Keratinocyte (primary cell): ENCODE measurements around the gene EVI5L. TPM values are rescaled to one million over a fixed set of nuclear protein-coding genes. Genes with fewer than 3 reads are reported as not detected.

ENCODE experiments used
- DNase-seq: peaks from one replicate; pipeline ENCODE4 v3.0.0-alpha.2; 2011; ENCODE audit warnings: low read depth, missing footprints, low spot score
- FAIRE-seq: peaks from 2 replicates; lab custom pipeline; 2011; peaks lifted over from hg19 to GRCh38; lab: Jason Lieb, UNC
- H2AFZ ChIP-seq: 2 replicates; pipeline ENCODE4 v1.6.0; 2012; ENCODE audit warnings: low read length, control low read depth, inconsistent platforms; ENCODE audit not compliant: control insufficient read depth
- H3K27ac ChIP-seq: 2 replicates; pipeline ENCODE4 v1.5.1; 2011; ENCODE audit warnings: low read length; ENCODE audit not compliant: control insufficient read depth, insufficient read depth
- H3K27me3 ChIP-seq: 3 replicates; pipeline ENCODE4 v1.6.0; 2011; ENCODE audit warnings: low read length; ENCODE audit not compliant: control insufficient read depth, insufficient read depth; ENCODE audit errors: extremely low read depth
- H3K36me3 ChIP-seq, 2 experiments: 2 replicates in 1 of 2; 3 replicates in 1 of 2; pipeline ENCODE4 v1.5.1; 2011; ENCODE audit warnings: low read length in 2 of 2, mild to moderate bottlenecking in 1 of 2; ENCODE audit not compliant: control insufficient read depth in 2 of 2, insufficient read depth in 2 of 2; ENCODE audit errors: extremely low read depth in 1 of 2
- H3K4me1 ChIP-seq: 3 replicates; pipeline ENCODE4 v1.5.1; 2011; ENCODE audit warnings: low read length; ENCODE audit not compliant: control insufficient read depth, insufficient read depth; ENCODE audit errors: extremely low read depth
- H3K4me2 ChIP-seq: 3 replicates; pipeline ENCODE4 v1.6.0; 2011; ENCODE audit warnings: low read depth, low read length; ENCODE audit not compliant: control insufficient read depth, insufficient read depth; ENCODE audit errors: extremely low read depth
- H3K4me3 ChIP-seq, 3 experiments: fragments of 200-600 bp in 1 of 3; sonication (generic) in 1 of 3; 2 replicates in 2 of 3; 3 replicates in 1 of 3; pipeline ENCODE4 v1.5.1; 2011 to 2016; ENCODE audit warnings: low read length in 3 of 3, mild to moderate bottlenecking in 3 of 3, control low read depth in 2 of 3, inconsistent platforms in 1 of 3, low read depth in 1 of 3, mixed read lengths in 1 of 3, mixed run types in 1 of 3, moderate library complexity in 1 of 3; ENCODE audit not compliant: control insufficient read depth in 2 of 3, insufficient read depth in 2 of 3; ENCODE audit errors: extremely low read depth in 1 of 3
- H3K79me2 ChIP-seq: 2 replicates; pipeline ENCODE4 v1.6.0; 2012; ENCODE audit warnings: low read length; ENCODE audit not compliant: control insufficient read depth, insufficient read depth
- H3K9ac ChIP-seq: 3 replicates; pipeline ENCODE4 v1.6.0; 2011; ENCODE audit warnings: low read length; ENCODE audit not compliant: control insufficient read depth, insufficient read depth; ENCODE audit errors: extremely low read depth
- H3K9me1 ChIP-seq: 3 replicates; pipeline ENCODE4 v1.6.0; 2011; ENCODE audit warnings: low read length; ENCODE audit not compliant: control insufficient read depth, insufficient read depth; ENCODE audit errors: extremely low read depth
- H3K9me3 ChIP-seq: 2 replicates; pipeline ENCODE4 v1.5.1; 2012; ENCODE audit warnings: low read depth, low read length; ENCODE audit not compliant: control insufficient read depth
- H4K20me1 ChIP-seq: 3 replicates; pipeline ENCODE4 v1.6.0; 2011; ENCODE audit warnings: low read length; ENCODE audit not compliant: control insufficient read depth, insufficient read depth; ENCODE audit errors: extremely low read depth
- EZH2 ChIP-seq: IDR thresholded peaks from one replicate; pipeline ENCODE4 v1.6.1; 2012; ENCODE audit warnings: inconsistent platforms, mild to moderate bottlenecking, low read length, moderate library complexity
- dilution Hi-C: fragments of 300-500 bp; cut with MboI; formaldehyde crosslinking; loops from one replicate; pipeline ENCODE4 v1.7.0; 2020; ENCODE audit warnings: low sequenced_read_pairs; ENCODE audit not compliant: extremely low pct_ligation_motif_present
- polyA plus RNA-seq, 5 experiments: library from polyadenylated mRNA; depleted of rRNA in 3 of 5; stranded (reverse) in 3 of 5; stranded (forward) in 1 of 5; unstranded in 1 of 5; fragments of >200 nt; gene quantifications; 1 replicate in 1 of 5; 2 replicates in 3 of 5; 3 replicates in 1 of 5; pipeline versions ENCODE4 v1.2.1 to v1.2.3, GENCODE V29; 2011 to 2012; ENCODE audit warnings: missing spikeins in 2 of 5, low read depth in 1 of 5, low replicate concordance in 1 of 5
- TF ChIP-seq, protein P1 (sequence below), 3 experiments: IDR thresholded peaks in 1 of 3; conservative IDR thresholded peaks in 1 of 3; optimal IDR thresholded peaks in 1 of 3; 2 replicates in 2 of 3; 3 replicates in 1 of 3; pipeline versions ENCODE3 to v1.5.1; 2011; ENCODE audit warnings: low read length in 3 of 3, mild to moderate bottlenecking in 3 of 3, moderate library complexity in 2 of 3, control low read depth in 1 of 3, inconsistent platforms in 1 of 3; ENCODE audit not compliant: insufficient read depth in 2 of 3; ENCODE audit errors: extremely low read depth in 1 of 3

Gene EVI5L
- polyA plus RNA-seq, 1 donor (not counting 4 experiments of a cell fraction or from before 2014, with no cell fraction given), result 7.5 TPM

DNA sequence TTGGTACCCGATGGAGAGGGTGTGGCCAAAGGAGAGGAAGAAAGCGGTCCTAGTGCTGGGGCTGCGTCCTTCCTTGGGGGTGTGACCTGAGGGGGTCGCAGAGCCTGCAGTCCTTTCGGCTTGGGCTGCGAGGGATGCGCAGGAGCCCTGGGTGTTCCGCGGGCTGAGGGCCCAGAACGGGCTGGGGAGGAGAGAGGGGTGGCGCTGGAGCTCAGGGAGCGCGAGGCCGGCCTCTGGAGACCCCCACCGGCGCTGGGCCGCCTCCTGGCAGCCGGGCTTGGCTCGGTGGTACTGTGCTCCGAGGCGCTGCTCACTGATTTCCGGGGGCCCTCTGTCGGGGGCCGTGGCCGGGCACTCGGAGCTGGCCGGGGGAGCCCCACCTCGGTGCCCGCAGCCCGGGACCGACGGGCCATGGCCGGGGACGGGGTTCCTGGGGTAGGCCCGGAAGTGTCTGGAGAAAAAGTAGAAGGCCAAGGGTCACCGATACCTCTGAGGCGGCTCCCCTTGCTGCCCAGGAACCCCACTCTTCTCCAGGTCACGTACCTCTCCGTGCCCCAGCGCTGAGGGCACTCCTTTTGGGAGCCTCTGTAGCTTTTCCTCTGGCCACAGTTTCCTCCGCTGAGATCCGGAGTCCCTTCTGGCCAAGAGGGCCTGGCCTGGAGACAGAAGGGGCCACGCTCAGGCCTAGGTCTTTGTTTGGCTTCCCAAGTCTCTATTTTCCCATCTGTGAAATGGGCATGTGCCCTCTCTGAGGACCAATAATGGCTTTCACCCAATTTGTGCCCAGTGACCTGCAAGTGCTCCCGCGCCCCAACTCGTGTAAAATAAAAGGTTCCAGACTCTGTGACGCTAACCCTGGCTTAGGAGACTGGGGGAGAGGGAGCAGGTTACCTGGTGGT is 42.5 kb downstream of the EVI5L start:
- Histone ChIP-seq H3K9me3 (no peaks in the 10 kb centered on the region), H4K20me1 (peaks cover 2% of the 10 kb centered on the region), H3K9ac (no peak overlapping the region), H3K79me2 (no peaks in the 10 kb centered on the region), H3K36me3 (no peaks in the 10 kb centered on the region), H3K27me3 (peaks cover 38% of the 10 kb centered on the region), H3K4me2 (peak overlapping the region; percentile 32), H2AFZ (no peak overlapping the region), H3K4me1 (peaks cover 17% of the 10 kb centered on the region), H3K9me1 (no peaks in the 10 kb centered on the region), H3K4me3 (no peak overlapping the region), H3K27ac (no peak overlapping the region)
- DNase-seq (no peak), FAIRE-seq (no peak)
- TF ChIP-seq, protein P1, sequence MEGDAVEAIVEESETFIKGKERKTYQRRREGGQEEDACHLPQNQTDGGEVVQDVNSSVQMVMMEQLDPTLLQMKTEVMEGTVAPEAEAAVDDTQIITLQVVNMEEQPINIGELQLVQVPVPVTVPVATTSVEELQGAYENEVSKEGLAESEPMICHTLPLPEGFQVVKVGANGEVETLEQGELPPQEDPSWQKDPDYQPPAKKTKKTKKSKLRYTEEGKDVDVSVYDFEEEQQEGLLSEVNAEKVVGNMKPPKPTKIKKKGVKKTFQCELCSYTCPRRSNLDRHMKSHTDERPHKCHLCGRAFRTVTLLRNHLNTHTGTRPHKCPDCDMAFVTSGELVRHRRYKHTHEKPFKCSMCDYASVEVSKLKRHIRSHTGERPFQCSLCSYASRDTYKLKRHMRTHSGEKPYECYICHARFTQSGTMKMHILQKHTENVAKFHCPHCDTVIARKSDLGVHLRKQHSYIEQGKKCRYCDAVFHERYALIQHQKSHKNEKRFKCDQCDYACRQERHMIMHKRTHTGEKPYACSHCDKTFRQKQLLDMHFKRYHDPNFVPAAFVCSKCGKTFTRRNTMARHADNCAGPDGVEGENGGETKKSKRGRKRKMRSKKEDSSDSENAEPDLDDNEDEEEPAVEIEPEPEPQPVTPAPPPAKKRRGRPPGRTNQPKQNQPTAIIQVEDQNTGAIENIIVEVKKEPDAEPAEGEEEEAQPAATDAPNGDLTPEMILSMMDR (optimal IDR thresholded peaks at IDR 0.05 in 1 of 3, IDR thresholded peaks at IDR 0.05 in 1 of 3, conservative IDR thresholded peaks at IDR 0.05 in 1 of 3; ENCODE audit: extremely low read depth in 1 of 3, insufficient read depth in 2 of 3, low read length in 3 of 3), result no peak
- dilution Hi-C loops, result no loop called here

DNA sequence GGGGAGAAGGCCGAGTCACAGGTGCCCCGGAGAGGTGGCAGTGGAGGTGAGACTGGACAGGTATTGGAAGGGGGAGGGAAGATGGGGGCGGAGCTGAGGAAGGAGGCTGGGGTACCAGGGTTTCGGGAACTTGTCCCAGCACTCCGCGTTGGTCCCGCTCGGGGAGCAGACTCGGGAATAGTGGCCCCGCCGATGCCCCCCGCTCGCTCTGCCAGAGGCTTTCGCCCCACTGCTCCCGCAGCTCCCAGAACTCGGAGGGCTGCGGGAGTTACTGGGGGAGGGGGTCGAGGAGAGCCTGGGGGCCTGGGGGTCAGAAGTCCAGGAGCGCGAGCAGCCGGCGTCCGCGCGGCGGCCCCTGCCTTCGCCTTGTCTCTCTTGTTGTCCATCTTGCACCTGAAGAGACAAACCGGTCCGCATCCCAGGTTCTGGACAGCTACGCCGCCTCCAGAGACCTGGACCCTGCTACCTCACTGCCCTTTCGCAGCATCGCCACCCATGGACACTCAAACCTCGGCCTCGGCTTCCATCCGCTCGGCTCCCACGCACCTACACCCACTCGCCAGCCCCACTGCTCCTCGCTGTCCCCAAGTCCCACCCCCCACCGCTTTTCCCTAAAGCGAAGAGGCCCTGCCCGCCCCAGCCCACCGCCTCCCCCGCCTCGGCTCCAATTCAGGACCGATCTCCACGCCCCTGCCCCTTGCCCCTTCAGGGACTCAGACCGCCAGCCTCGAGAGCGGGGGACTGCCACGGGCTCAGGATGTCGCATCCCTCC is 43.5 kb downstream of the EVI5L start:
- Histone ChIP-seq H2AFZ (no peak overlapping the region), H3K9me1 (no peaks in the 10 kb centered on the region), H3K27me3 (peaks cover 38% of the 10 kb centered on the region), H3K9ac (no peak overlapping the region), H3K79me2 (no peaks in the 10 kb centered on the region), H3K4me3 (no peak overlapping the region), H3K9me3 (no peaks in the 10 kb centered on the region), H3K36me3 (no peaks in the 10 kb centered on the region), H4K20me1 (peaks cover 2% of the 10 kb centered on the region), H3K4me2 (no peak overlapping the region), H3K27ac (no peak overlapping the region), H3K4me1 (peaks cover 15% of the 10 kb centered on the region)
- dilution Hi-C loops, result no loop called here
- no peak for FAIRE-seq
- TF ChIP-seq, protein P1 (optimal IDR thresholded peaks at IDR 0.05 in 1 of 3, IDR thresholded peaks at IDR 0.05 in 1 of 3, conservative IDR thresholded peaks at IDR 0.05 in 1 of 3; ENCODE audit: extremely low read depth in 1 of 3, insufficient read depth in 2 of 3, low read length in 3 of 3), result no peak
- peak; percentile 95 for TF ChIP-seq EZH2
- DNase-seq, result no peak
